HG03064 (cell line): ENCODE results near the gene EDDM13.
"Not testable (repeated sequence)": the region's sequence is repeated elsewhere in the genome, so short reads cannot be mapped to it uniquely, and the experiment has no call there.

ENCODE experiments used
- ATAC-seq: cut with Tn5 transposase; IDR thresholded peaks from one replicate; pipeline ENCODE4 v1.9.1; 2021; ENCODE audit warnings: low read depth; ENCODE audit not compliant: unreplicated experiment

The EDDM13 gene

GRCh38 chr19:56272161-56272798 lies at the start of gene EDDM13:
EDDM13 (plus strand) TSS chr19:56272748; CDS start chr19:56272835, 87 bp downstream.
- ATAC-seq, result no peak

- no peak for ATAC-seq
Measured at GRCh38 chr19:56222901-56223300, 49.6 kb upstream of the EDDM13 start.

GRCh38 chr19:56223481-56223880 lies 49.1 kb upstream of the EDDM13 start:
- ATAC-seq, result no peak

GRCh38 chr19:56245121-56245740 lies 27.3 kb upstream of the EDDM13 start:
- ATAC-seq, result no peak

GRCh38 chr19:56245764-56246163 lies 26.8 kb upstream of the EDDM13 start:
- not testable (repeated sequence) for ATAC-seq

- not testable (repeated sequence) for ATAC-seq
Measured at GRCh38 chr19:56248736-56249338, 23.7 kb upstream of the EDDM13 start.

- ATAC-seq, result no peak
Measured at GRCh38 chr19:56252699-56253422, 19.7 kb upstream of the EDDM13 start.

- no peak for ATAC-seq
Measured at GRCh38 chr19:56253737-56254136, 18.8 kb upstream of the EDDM13 start.

- ATAC-seq, result no peak
Measured at GRCh38 chr19:56258272-56258671, 14.3 kb upstream of the EDDM13 start.

- no peak for ATAC-seq
Measured at GRCh38 chr19:56261145-56261544, 11.4 kb upstream of the EDDM13 start.

- not testable (repeated sequence) for ATAC-seq
Measured at GRCh38 chr19:56261932-56262331, 10.6 kb upstream of the EDDM13 start.

- ATAC-seq, result no peak
Measured at GRCh38 chr19:56263319-56263718, 9.2 kb upstream of the EDDM13 start.

GRCh38 chr19:56266051-56266450 lies 6.5 kb upstream of the EDDM13 start:
- no peak for ATAC-seq

GRCh38 chr19:56269348-56269747 lies 3.2 kb upstream of the EDDM13 start:
- no peak for ATAC-seq

- no peak for ATAC-seq
Measured at GRCh38 chr19:56270676-56271075, 1.9 kb upstream of the EDDM13 start.

GRCh38 chr19:56271151-56271550 lies 1.4 kb upstream of the EDDM13 start:
- no peak for ATAC-seq

- ATAC-seq, result no peak
Measured at GRCh38 chr19:56273563-56274117, 1.1 kb downstream of the EDDM13 start.

- no peak for ATAC-seq
Measured at GRCh38 chr19:56282809-56283208, 10.3 kb downstream of the EDDM13 start.

- no peak for ATAC-seq
Measured at GRCh38 chr19:56284746-56285145, 12.2 kb downstream of the EDDM13 start.

- ATAC-seq, result no peak
Measured at GRCh38 chr19:56290104-56290503, 17.6 kb downstream of the EDDM13 start.

GRCh38 chr19:56291867-56292266 lies 19.3 kb downstream of the EDDM13 start:
- no peak for ATAC-seq
